HepG2 (cell line): ENCODE measurements around the gene FBXO41. TPM values are rescaled to one million over a fixed set of nuclear protein-coding genes. Genes with fewer than 3 reads are reported as not detected.

Experiments used
- FOSL1 ChIP-seq: sonication (generic); formaldehyde crosslinking; IDR thresholded peaks from 2 replicates; pipeline ENCODE4 v1.9.0; 2021; ENCODE audit warnings: missing genetic modification reagents, borderline replicate concordance
- KLF15 ChIP-seq: sonication (generic); formaldehyde crosslinking; IDR thresholded peaks from 2 replicates; pipeline ENCODE4 v1.8.1; 2023; ENCODE audit warnings: borderline replicate concordance, mild to moderate bottlenecking, inconsistent platforms, missing genetic modification reagents, mixed read lengths
- KLF9 ChIP-seq: IDR thresholded peaks from 2 replicates; pipeline ENCODE4 v1.6.1; 2016; ENCODE audit warnings: low read depth
- NCOA5 ChIP-seq: sonication (generic); formaldehyde crosslinking; IDR thresholded peaks from 2 replicates; pipeline ENCODE4 v1.4.0; 2020; ENCODE audit warnings: missing genetic modification reagents
- NFKB2 ChIP-seq: sonication (generic); formaldehyde crosslinking; IDR thresholded peaks from 2 replicates; pipeline ENCODE4 v1.4.0; 2020; ENCODE audit warnings: missing genetic modification reagents, borderline replicate concordance
- NFYC ChIP-seq: IDR thresholded peaks from 2 replicates; pipeline ENCODE4 v1.6.1; 2016; ENCODE audit warnings: missing genetic modification reagents, missing compliant biosample characterization
- RNF2 ChIP-seq: fragments of 450-650 bp; conservative IDR thresholded peaks from 2 replicates; pipeline ENCODE4 v1.6.1; 2016; ENCODE audit warnings: low read depth
- SNAPC2 ChIP-seq: sonication (generic); formaldehyde crosslinking; IDR thresholded peaks from 2 replicates; pipeline ENCODE4 v1.8.1; 2022; ENCODE audit warnings: mild to moderate bottlenecking, missing genetic modification reagents
- TAF15 ChIP-seq: fragments of 200-400 bp; formaldehyde crosslinking; IDR thresholded peaks from one replicate; pipeline ENCODE4 v1.6.1; 2018; ENCODE audit warnings: mild to moderate bottlenecking, low read depth, low read length; ENCODE audit not compliant: poor library complexity, severe bottlenecking
- ZBTB3 ChIP-seq: sonication (generic); formaldehyde crosslinking; IDR thresholded peaks from 2 replicates; pipeline ENCODE4 v1.4.0; 2020; ENCODE audit warnings: low read depth, mild to moderate bottlenecking, moderate library complexity, missing genetic modification reagents, borderline replicate concordance
- ZFP36L1 ChIP-seq: sonication (generic); formaldehyde crosslinking; IDR thresholded peaks from 2 replicates; pipeline ENCODE4 v1.8.0; 2022; ENCODE audit warnings: mild to moderate bottlenecking, missing genetic modification reagents, moderate library complexity
- ZNF253 ChIP-seq: sonication (generic); formaldehyde crosslinking; IDR thresholded peaks from 2 replicates; pipeline ENCODE4 v1.8.0; 2022; ENCODE audit warnings: mild to moderate bottlenecking, missing genetic modification reagents, borderline replicate concordance
- ZNF407 ChIP-seq: sonication (generic); formaldehyde crosslinking; IDR thresholded peaks from one replicate; pipeline ENCODE4 v1.5.1; 2020; ENCODE audit warnings: mild to moderate bottlenecking, missing genetic modification reagents; ENCODE audit errors: not compliant biosample characterization
- ZNF44 ChIP-seq: sonication (generic); formaldehyde crosslinking; IDR thresholded peaks from 2 replicates; pipeline ENCODE4 v1.5.1; 2020; ENCODE audit warnings: mild to moderate bottlenecking, missing genetic modification reagents
- ZNF550 ChIP-seq: sonication (generic); formaldehyde crosslinking; IDR thresholded peaks from 2 replicates; pipeline ENCODE4 v1.4.0; 2020; ENCODE audit warnings: mild to moderate bottlenecking, missing genetic modification reagents, borderline replicate concordance
- ZNF576 ChIP-seq: sonication (generic); formaldehyde crosslinking; IDR thresholded peaks from 2 replicates; pipeline ENCODE4 v1.4.0; 2020; ENCODE audit warnings: mild to moderate bottlenecking, missing genetic modification reagents
- ZNF577 ChIP-seq: sonication (generic); formaldehyde crosslinking; IDR thresholded peaks from 2 replicates; pipeline ENCODE4 v1.4.0; 2020; ENCODE audit warnings: mild to moderate bottlenecking, low read depth, missing genetic modification reagents, borderline replicate concordance
- ZNF629 ChIP-seq: sonication (generic); formaldehyde crosslinking; conservative IDR thresholded peaks from 2 replicates; pipeline ENCODE4 v1.5.0; 2020; ENCODE audit warnings: missing genetic modification reagents
- ZNF660 ChIP-seq: sonication (generic); formaldehyde crosslinking; IDR thresholded peaks from 2 replicates; pipeline ENCODE4 v1.5.1; 2020; ENCODE audit warnings: mild to moderate bottlenecking, low read depth, missing genetic modification reagents, borderline replicate concordance
- ZNF720 ChIP-seq: sonication (generic); formaldehyde crosslinking; IDR thresholded peaks from 2 replicates; pipeline ENCODE4 v1.4.0; 2020; ENCODE audit warnings: missing genetic modification reagents
- polyA plus RNA-seq, 8 experiments: library from polyadenylated mRNA; depleted of rRNA in 3 of 8; stranded (reverse) in 7 of 8; unstranded in 1 of 8; fragments of >200 nt; fragmentation: Illumina TruSeq in 4 of 8; extraction: Trizol in 4 of 8; gene quantifications; 2 replicates each; pipeline versions ENCODE4 v1.2.1 to v1.2.3, GENCODE V29; 2011 to 2016; ENCODE audit warnings: low read depth in 4 of 8, missing spikeins in 1 of 8, mixed read lengths in 1 of 8; ENCODE audit not compliant: insufficient read depth in 1 of 8
- total RNA-seq, 5 experiments: library from RNA; depleted of rRNA; stranded (reverse); fragments of >200 nt; fragmentation: Illumina TruSeq; extraction: Trizol; gene quantifications; 2 replicates each; pipeline ENCODE4 v1.2.3, GENCODE V29; 2016; ENCODE audit warnings: low read depth in 1 of 5
- TF ChIP-seq, protein P1 (sequence below): IDR thresholded peaks from 2 replicates; pipeline ENCODE4 v1.6.1; 2012; ENCODE audit warnings: inconsistent platforms

The FBXO41 gene
- total and polyA plus RNA-seq, 2 of the 13 experiments (the other 11 are each of a cell fraction or from before 2014, with no cell fraction given), result 4.2 to 10.3 TPM

DNA sequence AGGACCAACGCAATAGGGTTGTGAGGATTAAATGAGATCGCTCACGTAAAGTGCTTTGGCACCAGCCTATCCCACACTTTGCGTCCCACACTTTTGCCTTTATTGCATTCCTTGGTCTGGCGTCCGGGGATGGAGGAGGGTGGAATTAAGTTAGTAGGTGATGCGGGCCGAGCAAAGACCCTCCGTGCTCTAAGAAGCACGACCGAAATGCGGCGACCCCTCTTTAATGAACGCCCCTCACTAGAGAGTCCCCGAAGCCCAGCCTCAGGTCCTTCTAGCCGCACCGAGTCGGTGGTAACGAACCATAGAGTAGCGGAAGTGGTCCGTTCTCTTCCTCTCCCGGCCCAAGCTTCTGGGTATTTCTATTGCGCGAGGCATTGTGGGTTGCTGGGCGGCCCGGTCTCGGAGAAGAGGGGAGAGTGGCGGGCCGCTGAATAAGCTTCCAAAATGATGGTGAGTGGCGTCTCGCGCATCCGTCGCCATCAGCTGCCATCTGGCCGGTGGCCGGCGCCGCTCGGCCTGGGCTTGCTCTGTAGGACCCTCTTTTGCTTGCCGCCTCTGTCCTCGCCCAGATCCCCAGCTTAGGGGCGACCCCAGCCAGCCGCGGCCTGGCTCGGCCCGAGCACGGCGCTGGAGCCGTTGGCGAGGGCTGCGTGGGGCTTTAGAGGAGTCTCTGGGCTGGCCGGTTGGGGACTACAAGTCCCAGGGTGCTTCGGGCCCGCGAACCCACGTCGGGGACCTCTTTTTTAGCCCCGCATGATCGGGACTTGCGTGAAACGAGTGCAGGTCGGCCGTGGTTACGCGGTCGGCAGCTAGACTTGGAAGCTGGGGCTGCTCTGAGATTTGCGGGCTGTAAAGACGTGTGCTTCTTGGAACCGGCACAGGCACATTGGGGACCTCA, 50.1 kb downstream of the FBXO41 start, which contains the start of gene CCT7 (continued):
- TF ChIP-seq, protein P1, sequence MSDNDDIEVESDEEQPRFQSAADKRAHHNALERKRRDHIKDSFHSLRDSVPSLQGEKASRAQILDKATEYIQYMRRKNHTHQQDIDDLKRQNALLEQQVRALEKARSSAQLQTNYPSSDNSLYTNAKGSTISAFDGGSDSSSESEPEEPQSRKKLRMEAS, result peak; percentile 96
- TF ChIP-seq ZNF576 (no peak; the same call in 1 of the 2 replicates), ZNF407 (CRISPR knock-in tag) (peak; percentile 65), ZNF629 (no peak), ZBTB3 (CRISPR knock-in tag) (peak; percentile 66; the same call in 1 of the 2 replicates), FOSL1 (CRISPR knock-in tag) (no peak), KLF15 (CRISPR knock-in tag) (peak; percentile 72; the same call in 1 of the 2 replicates), ZNF720 (no peak), NCOA5 (CRISPR knock-in tag) (no peak), ZNF550 (CRISPR knock-in tag) (no peak), TAF15 (no peak), NFYC (peak; percentile 60), KLF9 (peak; percentile 63; the same call in 1 of the 2 replicates), ZNF253 (CRISPR knock-in tag) (no peak), ZNF577 (CRISPR knock-in tag) (no peak; the same call in 1 of the 2 replicates), ZFP36L1 (CRISPR knock-in tag) (peak; percentile 56), RNF2 (peak; percentile 67; the same call in 1 of the 2 replicates), ZNF660 (CRISPR knock-in tag) (no peak), SNAPC2 (CRISPR knock-in tag) (peak; percentile 90; the same call in 1 of the 2 replicates), NFKB2 (CRISPR knock-in tag) (peak; percentile 96), ZNF44 (CRISPR knock-in tag) (peak; percentile 84)
